ENCODE data around the gene CBLN3.

The CBLN3 gene

DNA sequence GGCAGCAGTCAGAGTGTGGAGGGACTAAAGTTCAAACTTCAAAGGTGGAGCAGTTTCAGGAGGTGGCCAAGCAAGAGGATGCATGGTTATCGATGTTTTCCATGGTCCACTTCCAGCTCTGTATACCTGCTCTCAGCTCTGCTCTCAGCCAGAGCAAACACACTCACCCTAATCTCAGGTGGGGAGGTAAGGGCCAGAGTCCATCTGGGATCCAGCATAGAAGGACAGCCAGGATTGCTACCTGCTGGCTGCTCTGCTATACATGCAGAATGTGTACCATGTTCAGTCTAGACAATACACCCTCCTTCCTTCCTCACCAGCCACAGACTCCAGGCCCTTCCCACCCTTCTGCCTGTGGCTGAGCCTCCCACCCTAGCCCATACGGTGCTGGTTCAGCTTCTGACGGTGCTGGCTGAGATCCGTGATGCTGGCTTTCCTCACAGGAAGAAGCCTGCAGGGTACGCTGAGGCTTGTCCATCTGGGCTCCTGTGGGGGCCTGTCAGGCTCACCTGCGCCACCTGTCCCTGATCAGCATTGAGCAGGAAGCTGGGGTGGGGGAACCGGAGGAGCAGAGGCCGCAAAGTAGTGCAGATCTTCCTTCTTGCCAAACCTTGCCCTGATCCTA lies 2.4 kb downstream of the CBLN3 start:
- no peak for DNase-seq

DNA sequence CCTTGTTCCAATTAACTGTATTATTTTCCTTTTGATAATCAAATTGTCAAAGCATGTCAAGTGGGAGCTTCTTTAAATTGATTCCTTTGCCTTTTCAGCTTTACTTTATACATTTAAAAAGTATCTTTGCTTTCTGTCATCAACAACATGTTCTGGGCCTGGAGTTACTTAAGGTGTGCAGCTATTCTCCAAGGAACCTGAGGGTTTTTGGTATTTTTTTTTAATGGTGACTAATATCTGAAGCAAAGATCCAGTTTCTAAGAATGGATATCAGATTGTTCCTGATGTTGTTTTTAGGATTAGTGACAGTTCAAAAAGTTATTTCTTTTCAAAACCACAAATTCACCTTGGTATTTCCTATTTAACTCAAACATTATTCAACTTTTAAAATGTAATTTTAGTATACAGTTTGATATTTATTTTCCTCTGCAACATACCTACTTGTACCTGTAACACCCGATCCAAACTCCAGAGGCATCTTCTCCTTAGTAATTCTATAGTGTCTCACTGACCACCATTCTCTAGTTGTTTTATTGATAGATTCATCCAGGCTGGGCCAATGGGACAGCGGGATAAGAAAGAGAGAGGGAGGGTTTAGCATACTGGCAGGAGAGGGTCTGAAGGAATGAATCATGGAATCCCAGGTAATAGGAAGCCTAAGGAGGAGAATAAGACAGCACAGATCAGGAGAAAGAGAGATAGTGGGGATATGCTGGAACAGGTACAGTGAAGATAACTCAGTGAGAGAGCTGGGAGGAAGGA lies 3.1 kb downstream of the CBLN3 start:
- DNase-seq = no peak

DNA sequence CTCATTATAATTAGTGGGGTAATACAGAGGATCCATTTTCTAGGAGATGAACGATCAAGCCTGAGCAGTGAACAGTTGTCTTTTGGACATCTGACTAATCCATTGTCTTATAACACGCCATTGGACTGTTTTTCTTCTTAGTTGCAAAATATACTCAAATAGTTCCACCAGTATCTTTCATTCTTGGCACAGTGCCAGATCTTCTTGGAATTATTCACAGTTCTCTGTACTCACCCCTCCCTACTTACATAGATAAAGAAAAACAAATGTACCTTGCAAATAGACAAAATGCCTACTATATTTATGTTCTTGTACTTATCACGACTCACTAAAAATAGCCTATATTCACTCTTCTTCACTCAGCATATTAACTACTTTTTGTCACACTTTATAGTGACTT lies 3.8 kb downstream of the CBLN3 start:
- peak in 1 of 56 donors; percentile 20 for DNase-seq

DNA sequence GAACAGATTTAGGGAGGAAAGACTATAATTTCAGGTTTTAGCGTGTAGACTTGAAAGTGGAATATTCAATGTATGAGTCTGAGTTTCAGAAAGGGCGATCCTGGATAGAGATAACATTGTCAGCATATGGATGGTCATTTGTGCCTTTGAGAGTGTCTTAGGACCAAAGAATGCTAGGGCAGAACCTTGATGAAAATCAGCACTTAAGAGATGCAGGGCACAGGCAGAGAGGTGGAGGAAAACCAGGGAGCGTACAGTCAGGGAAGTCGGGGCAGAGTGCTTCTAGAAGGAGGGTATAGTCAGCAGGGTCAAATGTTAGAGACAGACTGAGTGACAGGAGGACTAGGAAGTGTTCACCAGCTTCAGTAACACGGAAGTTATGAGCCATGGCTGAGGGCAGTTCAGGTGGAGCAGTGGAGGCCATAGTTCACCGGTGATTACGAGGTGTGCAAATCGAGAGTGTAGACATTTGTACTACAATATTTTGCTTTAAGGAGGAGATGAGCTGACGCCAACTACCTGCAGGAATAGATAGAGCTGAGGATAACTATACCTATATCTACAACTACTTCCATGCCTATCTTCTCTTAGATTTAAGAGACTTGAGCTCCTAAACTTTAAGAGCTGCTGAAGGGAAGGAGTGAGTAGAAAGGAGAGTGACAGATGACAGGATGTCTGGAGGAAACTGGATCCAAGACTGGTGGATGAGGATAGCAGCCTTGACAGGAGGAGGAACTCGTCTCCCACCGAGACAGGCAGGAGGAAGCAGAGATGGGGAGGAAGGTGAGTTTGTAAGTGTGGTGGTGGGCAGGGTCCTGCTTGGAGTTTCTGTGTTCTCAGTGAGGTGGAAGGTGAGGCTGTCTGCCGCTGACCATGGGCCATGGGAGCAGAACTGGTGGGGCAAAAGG lies 6.5 kb downstream of the CBLN3 start:
- no peak for DNase-seq

DNA sequence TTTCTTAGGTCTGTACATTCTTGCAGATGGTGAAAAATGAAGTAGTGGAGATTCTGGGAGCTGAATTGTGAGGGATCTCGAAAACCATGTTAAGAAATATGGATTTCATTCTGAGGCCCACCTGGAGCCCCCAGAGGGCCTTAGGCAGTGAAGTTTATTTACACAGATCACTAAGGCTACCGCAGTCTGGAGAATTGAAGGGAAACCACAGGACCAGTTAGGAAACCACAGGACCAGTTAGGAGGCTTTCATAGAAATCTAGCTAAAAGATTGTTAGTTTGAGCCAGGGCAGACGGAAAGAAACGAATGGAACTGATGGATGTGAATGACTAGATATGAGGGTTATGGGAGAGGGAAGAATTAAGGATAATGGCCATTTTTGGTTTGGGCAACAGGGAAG lies 7.2 kb downstream of the CBLN3 start:
- no peak for DNase-seq

DNA sequence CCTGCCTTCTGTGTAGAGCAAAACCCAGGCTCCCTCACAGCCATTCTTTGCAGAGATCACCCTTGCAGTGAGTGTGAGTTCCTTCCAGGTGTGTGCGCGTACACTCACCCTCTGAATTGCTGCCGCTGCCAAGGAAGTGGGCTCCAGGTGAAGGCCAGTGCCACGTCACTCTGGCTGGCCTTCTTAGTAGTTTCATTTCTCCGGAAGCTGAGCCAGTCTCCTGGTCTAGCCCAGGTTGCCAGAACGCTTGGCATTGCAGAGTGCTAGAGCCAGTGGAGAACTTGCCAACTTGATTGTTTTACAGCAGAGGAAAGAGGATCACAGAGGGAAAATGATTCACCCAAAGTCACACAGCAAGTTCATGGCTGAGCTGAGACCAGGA lies 11.0 kb downstream of the CBLN3 start:
- no peak for DNase-seq

DNA sequence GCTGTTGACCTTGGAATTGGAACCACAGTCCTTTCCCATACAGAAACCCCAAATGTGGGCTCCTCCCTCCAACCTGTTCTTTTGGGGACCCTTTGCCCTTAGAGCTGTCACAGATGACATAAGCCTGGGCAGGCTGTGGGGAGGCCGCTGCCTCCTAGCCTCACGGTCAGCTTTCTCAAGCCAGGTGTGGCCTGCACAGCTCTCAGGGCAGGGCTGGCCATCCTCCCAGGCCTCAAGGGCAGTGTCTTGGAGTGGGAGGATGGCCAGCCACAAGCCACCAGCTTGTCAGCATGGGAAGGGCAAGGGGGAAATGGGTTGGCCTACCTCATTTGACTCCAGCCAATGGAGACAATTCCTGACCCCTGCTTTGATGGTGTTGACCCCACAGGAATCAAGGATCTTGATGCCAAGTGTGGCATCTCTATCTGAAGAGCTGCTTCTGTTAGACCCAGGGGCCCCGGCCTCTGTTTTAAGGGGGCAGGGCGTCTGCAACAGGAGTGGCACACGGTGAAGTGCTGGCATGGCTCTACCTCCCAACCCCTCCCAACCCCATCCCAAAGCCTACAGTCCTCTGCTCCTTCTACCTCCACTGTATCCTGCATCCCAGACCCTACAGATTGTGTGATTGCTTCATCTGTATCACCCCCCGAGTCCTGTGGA lies 11.5 kb downstream of the CBLN3 start:
- no peak for DNase-seq

DNA sequence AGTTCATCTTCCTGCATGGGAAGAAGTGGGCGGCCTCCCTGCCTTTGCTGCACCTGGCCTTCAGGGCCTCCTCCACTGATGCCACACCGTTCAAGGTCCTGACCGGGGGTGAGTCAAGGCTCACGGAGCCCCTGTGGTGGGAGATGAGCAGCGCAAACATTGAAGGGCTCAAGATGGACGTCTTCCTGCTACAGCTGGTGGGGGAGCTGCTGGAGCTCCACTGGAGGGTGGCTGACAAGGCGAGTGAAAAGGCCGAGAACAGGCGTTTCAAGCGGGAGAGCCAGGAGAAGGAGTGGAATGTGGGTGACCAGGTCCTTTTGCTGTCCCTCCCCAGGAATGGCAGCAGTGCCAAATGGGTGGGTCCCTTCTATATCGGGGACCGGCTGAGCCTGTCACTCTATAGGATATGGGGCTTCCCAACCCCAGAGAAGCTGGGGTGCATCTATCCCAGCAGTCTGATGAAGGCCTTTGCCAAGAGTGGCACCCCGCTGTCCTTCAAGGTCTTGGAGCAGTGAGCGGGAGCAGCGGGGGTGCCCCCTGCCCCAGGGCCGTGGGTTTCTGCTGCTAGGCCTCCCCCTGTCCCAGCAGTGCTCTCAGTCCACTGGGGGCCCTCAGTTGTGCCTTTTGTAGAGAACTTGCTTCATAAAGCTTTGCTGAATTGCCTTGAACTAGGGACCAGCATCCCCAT lies 12.4 kb downstream of the CBLN3 start:
- no peak for DNase-seq

DNA sequence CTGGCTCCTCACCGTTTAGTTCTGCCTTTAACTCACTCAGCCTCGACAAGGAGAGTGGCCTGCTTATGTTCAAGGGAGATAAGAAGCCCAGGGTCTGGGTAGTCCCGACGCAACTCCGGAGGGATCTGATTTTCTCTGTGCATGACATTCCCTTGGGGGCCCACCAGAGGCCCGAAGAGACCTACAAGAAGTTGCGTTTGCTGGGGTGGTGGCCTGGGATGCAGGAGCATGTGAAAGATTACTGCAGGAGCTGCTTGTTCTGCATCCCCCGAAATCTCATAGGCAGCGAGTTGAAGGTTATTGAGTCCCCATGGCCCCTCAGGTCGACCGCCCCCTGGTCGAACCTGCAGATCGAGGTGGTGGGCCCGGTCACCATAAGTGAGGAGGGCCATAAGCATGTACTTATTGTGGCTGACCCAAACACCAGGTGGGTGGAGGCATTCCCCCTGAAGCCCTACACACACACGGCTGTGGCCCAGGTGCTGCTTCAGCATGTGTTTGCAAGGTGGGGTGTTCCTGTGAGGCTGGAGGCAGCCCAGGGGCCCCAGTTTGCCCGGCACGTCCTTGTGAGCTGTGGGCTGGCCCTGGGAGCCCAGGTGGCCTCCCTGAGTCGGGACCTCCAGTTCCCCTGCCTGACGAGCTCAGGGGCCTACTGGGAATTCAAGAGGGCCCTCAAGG lies 13.1 kb downstream of the CBLN3 start:
- DNase-seq = no peak

DNA sequence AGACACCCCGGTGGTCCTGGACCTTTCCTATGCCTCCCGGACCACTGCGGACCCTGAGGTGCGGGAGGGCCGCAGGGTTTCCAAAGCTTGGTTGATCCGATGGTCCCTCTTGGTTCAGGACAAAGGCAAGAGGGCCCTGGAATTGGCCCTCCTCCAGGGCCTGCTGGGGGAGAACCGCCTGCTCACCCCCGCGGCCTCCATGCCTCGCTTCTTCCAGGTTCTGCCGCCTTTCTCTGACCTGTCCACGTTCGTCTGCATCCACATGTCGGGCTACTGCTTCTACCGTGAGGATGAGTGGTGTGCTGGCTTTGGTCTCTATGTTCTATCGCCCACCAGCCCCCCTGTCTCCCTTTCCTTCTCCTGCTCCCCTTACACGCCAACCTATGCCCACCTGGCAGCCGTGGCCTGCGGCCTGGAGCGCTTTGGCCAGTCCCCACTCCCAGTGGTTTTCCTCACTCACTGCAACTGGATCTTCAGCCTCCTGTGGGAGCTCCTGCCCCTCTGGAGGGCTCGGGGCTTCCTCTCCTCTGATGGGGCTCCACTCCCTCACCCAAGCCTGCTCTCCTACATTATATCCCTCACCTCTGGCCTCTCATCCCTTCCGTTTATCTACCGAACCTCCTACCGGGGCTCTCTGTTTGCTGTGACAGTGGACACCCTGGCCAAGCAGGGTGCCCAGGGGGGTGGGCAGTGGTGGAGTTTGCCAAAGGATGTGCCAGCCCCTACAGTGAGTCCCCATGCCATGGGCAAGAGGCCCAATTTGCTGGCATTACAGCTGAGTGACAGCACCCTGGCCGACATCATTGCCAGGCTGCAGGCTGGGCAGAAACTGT lies 13.8 kb downstream of the CBLN3 start:
- DNase-seq = no peak

DNA sequence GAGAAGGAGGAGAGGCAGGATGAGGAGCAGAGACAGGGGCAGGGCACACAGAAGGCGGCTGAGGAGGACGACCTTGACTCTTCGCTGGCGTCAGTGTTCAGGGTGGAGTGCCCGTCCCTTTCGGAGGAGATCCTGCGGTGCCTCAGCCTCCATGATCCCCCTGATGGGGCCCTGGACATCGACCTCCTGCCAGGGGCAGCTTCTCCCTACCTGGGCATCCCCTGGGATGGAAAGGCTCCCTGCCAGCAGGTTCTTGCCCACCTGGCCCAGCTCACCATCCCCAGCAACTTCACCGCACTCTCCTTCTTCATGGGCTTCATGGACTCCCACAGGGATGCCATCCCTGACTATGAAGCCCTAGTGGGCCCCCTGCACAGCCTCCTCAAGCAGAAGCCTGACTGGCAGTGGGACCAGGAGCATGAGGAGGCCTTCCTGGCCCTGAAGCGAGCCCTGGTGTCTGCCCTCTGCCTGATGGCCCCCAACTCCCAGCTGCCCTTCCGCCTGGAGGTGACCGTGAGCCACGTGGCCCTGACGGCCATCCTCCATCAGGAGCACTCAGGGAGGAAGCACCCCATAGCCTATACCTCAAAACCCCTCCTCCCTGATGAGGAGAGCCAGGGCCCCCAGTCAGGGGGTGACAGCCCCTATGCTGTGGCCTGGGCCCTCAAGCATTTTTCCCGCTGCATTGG lies 14.6 kb downstream of the CBLN3 start:
- DNase-seq = no peak

DNA sequence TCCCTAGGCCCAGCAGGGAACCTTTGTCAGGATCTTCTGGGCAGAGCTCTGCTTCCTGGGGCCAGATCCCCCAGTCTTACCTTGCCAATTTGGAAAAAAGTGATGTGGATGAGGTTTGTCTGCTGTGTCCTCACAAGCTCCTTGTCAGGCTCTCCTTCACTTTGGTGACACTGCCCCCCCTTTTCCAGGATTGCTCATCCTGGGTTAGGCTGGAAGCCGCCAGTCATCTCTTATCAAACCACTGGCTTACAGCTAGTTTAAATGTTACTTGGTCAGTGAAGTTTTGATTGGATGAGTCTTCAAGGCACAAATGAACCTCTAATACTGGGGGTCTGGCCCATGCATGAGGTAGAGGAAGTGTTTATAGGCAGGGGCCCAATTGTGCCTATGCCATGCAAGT lies 15.4 kb downstream of the CBLN3 start:
- no peak for DNase-seq

DNA sequence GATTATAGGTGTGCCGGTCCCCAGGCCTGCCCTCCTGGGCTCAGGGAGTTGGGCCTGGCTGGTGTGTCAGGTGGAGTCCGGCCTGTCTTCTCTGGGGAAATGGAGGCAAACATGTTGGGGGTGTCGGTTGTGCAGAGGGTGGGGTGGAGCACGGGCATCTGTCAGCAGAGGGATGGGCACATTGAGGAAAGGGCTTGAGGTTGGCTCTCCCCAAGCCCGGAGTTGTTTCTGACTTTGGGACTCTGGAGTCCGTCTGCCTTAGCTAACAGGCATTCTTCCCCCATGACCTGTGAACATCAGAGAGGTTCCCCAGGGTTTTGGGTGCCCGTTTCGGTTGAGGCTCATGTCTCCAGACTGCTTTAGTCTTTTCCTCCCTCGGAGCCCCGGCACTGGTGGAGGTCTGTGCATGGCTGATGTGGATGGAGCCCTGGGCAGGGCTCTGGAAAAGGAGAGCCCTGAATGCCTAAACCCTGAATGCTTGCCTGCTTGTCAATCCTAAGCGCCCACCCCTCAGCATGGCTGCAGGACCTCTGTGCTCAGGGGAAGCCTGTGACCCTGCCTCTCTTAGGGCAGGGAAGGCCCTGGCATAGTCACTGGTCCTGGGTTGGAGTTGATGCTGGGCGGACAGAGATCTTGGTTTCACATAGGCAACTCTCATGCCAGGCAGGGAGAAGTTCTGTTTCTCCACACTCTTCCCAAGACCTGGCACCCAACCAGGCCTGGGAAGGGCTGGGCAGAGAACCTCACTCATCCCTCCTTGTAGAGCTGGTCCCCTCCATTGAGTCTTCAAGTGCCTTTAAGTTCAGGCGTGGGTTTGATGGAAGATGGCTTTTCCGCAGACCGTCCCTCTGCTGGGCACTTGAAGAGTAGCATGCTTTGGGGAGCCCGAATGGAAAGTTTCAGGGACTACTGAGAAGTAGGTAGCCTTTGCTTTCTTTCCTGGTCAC lies 17.8 kb downstream of the CBLN3 start:
- no peak for DNase-seq

DNA sequence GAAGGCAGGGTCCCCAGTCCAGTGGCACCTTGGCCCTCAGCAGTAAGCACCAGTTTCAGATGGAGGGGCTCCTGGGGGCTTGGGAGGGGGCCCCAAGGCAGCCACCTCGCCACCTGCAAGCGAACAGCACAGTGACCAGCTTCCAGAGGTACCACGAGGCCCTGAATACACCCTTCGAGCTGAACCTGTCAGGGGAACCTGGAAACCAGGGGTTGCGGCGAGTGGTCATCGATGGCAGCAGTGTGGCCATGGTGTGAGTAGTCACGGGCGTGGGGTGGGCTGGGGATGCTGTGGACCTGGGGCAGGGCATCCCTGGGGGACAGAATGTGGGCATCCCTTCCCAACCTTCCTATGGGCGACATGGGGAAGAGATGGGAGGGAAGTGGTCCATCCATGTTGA lies 19.5 kb downstream of the CBLN3 start:
- no peak for DNase-seq

DNA sequence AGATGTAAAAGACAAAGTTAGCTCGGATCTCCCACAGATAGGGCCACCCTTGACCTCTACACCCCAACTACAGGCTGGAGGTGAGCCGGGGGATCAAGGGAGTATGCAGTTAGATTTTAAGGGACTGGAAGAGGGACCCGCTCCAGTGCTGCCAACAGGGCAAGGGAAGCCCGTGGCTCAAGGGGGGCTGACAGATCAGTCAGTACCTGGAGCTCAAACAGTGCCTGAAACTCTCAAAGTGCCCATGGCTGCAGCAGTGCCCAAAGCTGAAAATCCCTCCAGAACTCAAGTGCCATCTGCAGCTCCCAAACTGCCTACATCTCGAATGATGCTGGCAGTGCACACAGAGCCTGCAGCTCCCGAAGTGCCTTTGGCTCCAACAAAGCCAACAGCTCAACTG lies 20.3 kb downstream of the CBLN3 start:
- no peak for DNase-seq

DNA sequence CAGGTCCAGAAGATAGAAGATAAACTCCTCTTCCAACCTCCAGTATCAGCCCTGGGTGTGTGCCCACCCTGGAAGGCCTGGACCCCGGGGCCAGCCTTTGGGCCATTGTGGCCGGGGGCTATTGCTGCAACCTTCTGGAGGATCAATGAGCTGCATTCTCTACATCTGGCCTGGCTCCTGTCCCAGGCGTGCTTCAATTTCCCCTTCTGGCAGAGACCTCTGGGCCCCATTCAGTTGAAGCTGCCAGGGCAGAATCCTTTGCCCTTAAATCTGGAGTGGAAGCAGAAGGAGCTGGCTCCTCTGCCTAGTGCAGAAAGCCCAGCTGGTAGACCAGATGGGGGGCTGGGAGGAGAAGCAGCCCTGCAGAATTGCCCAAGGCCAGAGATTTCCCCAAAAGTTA lies 20.7 kb downstream of the CBLN3 start:
- DNase-seq = no peak

DNA sequence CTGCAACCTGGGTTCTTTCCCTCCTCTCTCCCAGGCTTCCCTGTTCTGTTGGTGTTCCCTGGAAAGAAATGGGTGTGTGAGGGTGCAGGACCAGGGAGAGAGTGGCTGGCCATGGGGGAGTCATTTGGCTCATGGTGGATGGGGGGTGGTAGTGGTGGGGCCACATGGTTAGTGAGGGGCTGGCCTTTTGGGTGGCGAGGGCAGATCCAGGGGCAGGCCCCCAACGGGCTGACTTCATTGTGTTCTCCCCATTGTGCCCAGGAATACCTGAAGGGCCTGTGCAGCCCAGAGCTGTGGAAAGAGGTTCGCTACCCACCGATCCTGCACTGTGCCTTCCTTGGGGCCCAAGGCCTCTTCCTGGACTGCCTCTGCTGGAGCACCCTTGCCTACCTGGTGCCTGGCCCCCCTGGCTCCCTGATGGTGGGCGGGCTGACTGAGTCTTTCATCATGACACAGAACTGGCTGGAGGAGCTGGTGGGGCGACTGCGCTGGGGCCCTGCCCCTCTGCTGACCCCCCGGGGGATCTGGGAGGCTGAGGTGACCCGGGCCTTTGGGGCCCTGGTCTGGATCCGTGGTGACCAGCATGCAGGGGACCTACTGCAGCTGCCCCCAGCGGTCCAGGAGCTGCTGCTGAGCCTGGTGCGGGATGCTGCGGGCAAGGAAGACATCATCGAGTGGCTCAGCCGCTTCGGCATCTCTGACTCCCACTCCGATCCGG lies 21.7 kb downstream of the CBLN3 start:
- no peak for DNase-seq

Measured in amygdala (tissue), 56 donors.